DND-41 (cell line): ENCODE data around the gene ZNF214.

Experiments used
- CTCF ChIP-seq: IDR thresholded peaks from 2 replicates; pipeline ENCODE4 v1.5.1; 2012; ENCODE audit warnings: borderline replicate concordance, low read length, moderate library complexity, mild to moderate bottlenecking; ENCODE audit not compliant: poor library complexity, severe bottlenecking; ENCODE audit errors: extremely low read depth
- EZH2 ChIP-seq: IDR thresholded peaks from 3 replicates; pipeline ENCODE4 v1.6.1; 2012; ENCODE audit warnings: borderline replicate concordance, low read depth, mild to moderate bottlenecking, moderate library complexity, low read length, inconsistent platforms; ENCODE audit not compliant: severe bottlenecking

GRCh38 chr11:7016011-7016410, 4.1 kb downstream of the ZNF214 start:
- TF ChIP-seq CTCF, result no peak
- TF ChIP-seq EZH2, result no peak
